Colonic mucosa (tissue), 4 donors: ENCODE measurements around the gene CDC5L. TPM values are rescaled to one million over a fixed set of nuclear protein-coding genes. Genes with fewer than 3 reads are reported as not detected.

ENCODE experiments used
- DNase-seq: peaks from one replicate; pipeline ENCODE4 v3.0.0-alpha.2; 2020
- H3K27ac ChIP-seq: fragments of 200-600 bp; one replicate; pipeline ENCODE4 v1.8.0; 2021
- H3K27me3 ChIP-seq: fragments of 200-600 bp; one replicate; pipeline ENCODE4 v1.8.0; 2021
- H3K36me3 ChIP-seq: fragments of 200-600 bp; one replicate; pipeline ENCODE4 v1.8.0; 2021
- H3K4me1 ChIP-seq: fragments of 200-600 bp; one replicate; pipeline ENCODE4 v1.8.0; 2021; ENCODE audit warnings: mild to moderate bottlenecking
- H3K4me3 ChIP-seq: fragments of 200-600 bp; one replicate; pipeline ENCODE4 v1.8.0; 2021
- H3K9ac ChIP-seq, 2 donors: one replicate each; pipeline ENCODE4 v1.7.0; 2013; ENCODE audit warnings: control low read depth in 2 of 2, low read depth in 2 of 2, low read length in 2 of 2
- H3K9me3 ChIP-seq: fragments of 200-600 bp; one replicate; pipeline ENCODE4 v1.8.0; 2021
- CTCF ChIP-seq: fragments of 200-600 bp; IDR thresholded peaks from one replicate; pipeline ENCODE4 v1.8.0; 2022; ENCODE audit warnings: antibody characterized with exemption, mild to moderate bottlenecking
- intact Hi-C: fragments of 100-400 bp; cut with DNase I; formaldehyde crosslinking; loops from one replicate; pipeline ENCODE4 v1.14.1; 2022
- total RNA-seq, 2 donors: library from RNA; stranded (reverse); fragmentation: NEBNext Ultra II Directional in 1 of 2; extraction: Animal tissue kit (Norgen Biotek cat#: 25700) in 1 of 2; gene quantifications; one replicate each; pipeline ENCODE4 v1.2.1, GENCODE V29; 2021
- donor health status: healthy.
- donor health status: DM: no; HTN: no; CAD: no.
- donor health status: DM: no; HTN: no; CAD: no.

CDC5L gene
- total RNA-seq, 2 donors from 2014 or later, result 20.6 to 20.8 TPM

- Histone ChIP-seq H3K27me3 (no peaks in the 10 kb centered on the region), H3K4me3 (no peak overlapping the region), H3K27ac (no peak overlapping the region), H3K36me3 (no peaks in the 10 kb centered on the region), H3K9me3 (no peaks in the 10 kb centered on the region), H3K9ac (no peak overlapping the region), H3K4me1 (no peaks in the 10 kb centered on the region)
- no peak for TF ChIP-seq CTCF
- no peak for DNase-seq
- intact Hi-C loops, result loop anchor here (5.0 to 10.0 kb wide), 3 partner anchors 174 to 1444 kb away; no protein-coding TSS in a partner anchor
These were observed 90.7 kb downstream of the CDC5L start for GRCh38 chr6:44478158-44478557.

GRCh38 chr6:44478591-44479254 lies 91.2 kb downstream of the CDC5L start:
- Histone ChIP-seq H3K9me3 (no peaks in the 10 kb centered on the region), H3K9ac (no peak overlapping the region), H3K27me3 (no peaks in the 10 kb centered on the region), H3K4me3 (no peak overlapping the region), H3K36me3 (no peaks in the 10 kb centered on the region), H3K4me1 (no peaks in the 10 kb centered on the region), H3K27ac (no peak overlapping the region)
- no peak for DNase-seq
- intact Hi-C loops, result loop anchor here (5.0 to 10.0 kb wide), 3 partner anchors 174 to 1444 kb away; no protein-coding TSS in a partner anchor
- TF ChIP-seq CTCF, result no peak

GRCh38 chr6:44480097-44480541 lies 92.6 kb downstream of the CDC5L start:
- Histone ChIP-seq H3K27me3 (no peaks in the 10 kb centered on the region), H3K4me1 (no peaks in the 10 kb centered on the region), H3K4me3 (no peak overlapping the region), H3K27ac (no peak overlapping the region), H3K36me3 (no peaks in the 10 kb centered on the region), H3K9me3 (no peaks in the 10 kb centered on the region), H3K9ac (no peak overlapping the region)
- no peak for DNase-seq
- TF ChIP-seq CTCF, result no peak
- intact Hi-C loops, result no loop called here

GRCh38 chr6:44481056-44481455 lies 93.5 kb downstream of the CDC5L start:
- no peaks in the 10 kb centered on the region for H3K36me3 ChIP-seq
- no peak overlapping the region for H3K4me3 ChIP-seq
- no peaks in the 10 kb centered on the region for H3K9me3 ChIP-seq
- no peak for DNase-seq
- intact Hi-C loops, result no loop called here
- H3K27me3 ChIP-seq, result no peaks in the 10 kb centered on the region
- H3K4me1 ChIP-seq, result no peaks in the 10 kb centered on the region
- no peak for TF ChIP-seq CTCF
- no peak overlapping the region for H3K9ac ChIP-seq
- H3K27ac ChIP-seq, result no peak overlapping the region

GRCh38 chr6:44481760-44482159 lies 94.3 kb downstream of the CDC5L start:
- Histone ChIP-seq H3K36me3 (no peaks in the 10 kb centered on the region), H3K27ac (no peak overlapping the region), H3K9me3 (no peaks in the 10 kb centered on the region), H3K9ac (no peak overlapping the region), H3K4me3 (no peak overlapping the region), H3K27me3 (no peaks in the 10 kb centered on the region), H3K4me1 (no peaks in the 10 kb centered on the region)
- TF ChIP-seq CTCF, result no peak
- intact Hi-C loops, result no loop called here
- no peak for DNase-seq
